IMR-90 (cell line): Measurements from ENCODE around the gene SERP2. TPM values are rescaled to one million over a fixed set of nuclear protein-coding genes. Genes with fewer than 3 reads are reported as not detected.

ENCODE experiments used
- ATAC-seq: fragments of 200-7000 bp; cut with Tn5 transposase; 2 replicates; pipeline ENCODE4 v1.9.1; 2020; ENCODE audit warnings: low read depth, mild to moderate bottlenecking, moderate library complexity
- BruUV-seq: library from RNA; stranded (reverse); fragments of 400-500 nt; replicated peaks from 2 replicates; lab custom pipeline; 2021; lab: Mats Ljungman, UMichigan
- CTCF ChIA-PET: fragments of 300-600 bp; formaldehyde crosslinking; extraction: SDS; loops from one replicate; lab custom pipeline; 2021; ENCODE audit warnings: antibody characterized with exemption; lab: Yijun Ruan, JAX
- POLR2A ChIA-PET: fragments of 300-600 bp; sonication (Branson Sonifier 250); formaldehyde crosslinking; loops from one replicate; lab custom pipeline; 2022; ENCODE audit warnings: antibody characterized with exemption; ENCODE audit not compliant: unreplicated experiment; lab: Charles Lee
- DNase-seq: peaks from one replicate; pipeline ENCODE4 v3.0.0; 2013
- H2AFZ ChIP-seq: replicated peaks from 2 replicates; pipeline ENCODE3; 2013; ENCODE audit warnings: low read length, mild to moderate bottlenecking; ENCODE audit not compliant: poor library complexity
- H2AK5ac ChIP-seq: 2 replicates; pipeline ENCODE4 v1.6.1; 2013; ENCODE audit warnings: low read depth, low read length, inconsistent platforms
- H2AK9ac ChIP-seq: replicated peaks from 2 replicates; pipeline ENCODE3; 2013; ENCODE audit warnings: mild to moderate bottlenecking, low read depth, low read length, moderate library complexity; ENCODE audit not compliant: poor library complexity
- H2BK120ac ChIP-seq: 2 replicates; pipeline ENCODE4 v1.6.1; 2013; ENCODE audit warnings: low read depth, low read length, inconsistent platforms
- H2BK15ac ChIP-seq: 3 replicates; pipeline ENCODE4 v1.6.1; 2013; ENCODE audit warnings: low read depth, low read length, inconsistent platforms
- H2BK20ac ChIP-seq: 2 replicates; pipeline ENCODE4 v1.6.1; 2013; ENCODE audit warnings: low read depth, mild to moderate bottlenecking, inconsistent platforms, low read length, moderate library complexity
- H2BK5ac ChIP-seq: 2 replicates; pipeline ENCODE4 v1.6.1; 2013; ENCODE audit warnings: mild to moderate bottlenecking, low read depth, low read length, inconsistent platforms; ENCODE audit not compliant: poor library complexity, severe bottlenecking
- H3K14ac ChIP-seq: replicated peaks from 2 replicates; pipeline ENCODE4 v1.6.1; 2013; ENCODE audit warnings: low read depth, low read length, inconsistent platforms
- H3K18ac ChIP-seq: 2 replicates; pipeline ENCODE4 v1.6.1; 2013; ENCODE audit warnings: low read depth, low read length, control low read depth
- H3K23ac ChIP-seq: 2 replicates; pipeline ENCODE4 v1.6.1; 2013; ENCODE audit warnings: low read depth, low read length, inconsistent platforms
- H3K27ac ChIP-seq: 2 replicates; pipeline ENCODE4 v1.5.1; 2013; ENCODE audit warnings: mild to moderate bottlenecking, control low read depth, low read length; ENCODE audit not compliant: insufficient read depth
- H3K27me3 ChIP-seq: 2 replicates; pipeline ENCODE4 v1.6.1; 2013; ENCODE audit warnings: low read length; ENCODE audit not compliant: control insufficient read depth, insufficient read depth
- H3K36me3 ChIP-seq: 2 replicates; pipeline ENCODE4 v1.6.1; 2013; ENCODE audit warnings: low read length, mixed read lengths; ENCODE audit not compliant: control insufficient read depth, insufficient read depth
- H3K4ac ChIP-seq: 2 replicates; pipeline ENCODE4 v1.6.1; 2013; ENCODE audit warnings: low read depth, low read length, inconsistent platforms
- H3K4me1 ChIP-seq: 2 replicates; pipeline ENCODE4 v1.6.1; 2013; ENCODE audit warnings: low read length, mixed read lengths; ENCODE audit not compliant: control insufficient read depth, insufficient read depth
- H3K4me2 ChIP-seq: 2 replicates; pipeline ENCODE4 v1.6.1; 2013; ENCODE audit warnings: low read depth, mild to moderate bottlenecking, control low read depth, low read length, moderate library complexity
- H3K4me3 ChIP-seq: 2 replicates; pipeline ENCODE4 v1.5.1; 2013; ENCODE audit warnings: low read depth, mild to moderate bottlenecking, control low read depth, low read length, moderate library complexity; ENCODE audit not compliant: insufficient read depth
- H3K56ac ChIP-seq: 2 replicates; pipeline ENCODE4 v1.6.1; 2013; ENCODE audit warnings: low read length, inconsistent platforms; ENCODE audit not compliant: insufficient read depth; ENCODE audit errors: extremely low read depth
- H3K79me1 ChIP-seq, 2 experiments: 2 replicates each; pipeline ENCODE4 v1.6.1; 2013; ENCODE audit warnings: low read length in 2 of 2, inconsistent platforms in 1 of 2, low read depth in 1 of 2
- H3K9ac ChIP-seq: 2 replicates; pipeline ENCODE4 v1.6.1; 2013; ENCODE audit warnings: low read depth, low read length, control low read depth
- H3K9me1 ChIP-seq: 2 replicates; pipeline ENCODE4 v1.6.1; 2013; ENCODE audit warnings: low read length, inconsistent platforms; ENCODE audit not compliant: insufficient read depth
- H3K9me3 ChIP-seq: 2 replicates; pipeline ENCODE4 v1.6.1; 2013; ENCODE audit warnings: low read length; ENCODE audit not compliant: control insufficient read depth, insufficient read depth
- H4K20me1 ChIP-seq: 2 replicates; pipeline ENCODE4 v1.6.1; 2013; ENCODE audit warnings: low read length, inconsistent platforms; ENCODE audit not compliant: insufficient read depth
- H4K5ac ChIP-seq: 2 replicates; pipeline ENCODE4 v1.6.1; 2013; ENCODE audit warnings: mild to moderate bottlenecking, low read depth, low read length, control low read depth
- H4K8ac ChIP-seq, 2 experiments: 2 replicates each; pipeline ENCODE4 v1.6.1; 2013; ENCODE audit warnings: low read depth in 2 of 2, low read length in 2 of 2, control low read depth in 1 of 2, inconsistent platforms in 1 of 2
- H4K91ac ChIP-seq: 2 replicates; pipeline ENCODE4 v1.6.1; 2013; ENCODE audit warnings: low read depth, low read length, inconsistent platforms; ENCODE audit not compliant: insufficient read depth
- RAD21 ChIP-seq: IDR thresholded peaks from 2 replicates; pipeline ENCODE4 v1.6.1; 2012; ENCODE audit warnings: low read length, improper control_type of control experiment
- WGBS, 2 experiments: methylation state at CpG; one replicate each; pipeline versions ENCODE4 v1.1.5 to v1.1.7; 2013; ENCODE audit warnings: missing lambda C conversion rate in 2 of 2; ENCODE audit not compliant: insufficient read length in 1 of 2; ENCODE audit errors: extremely low coverage in 2 of 2; 5-methylcytosine and 5-hydroxymethylcytosine counted together
- dilution Hi-C: fragments of 300-500 bp; cut with HindIII; formaldehyde crosslinking; loops from one replicate; pipeline ENCODE4 v1.14.3; 2018; ENCODE audit warnings: low sequenced_read_pairs; ENCODE audit not compliant: unreplicated experiment
- in situ Hi-C: fragments of 300-500 bp; cut with MboI; formaldehyde crosslinking; loops from 3 replicates; pipeline ENCODE4 v1.14.3; 2019; ENCODE audit warnings: low sequenced_read_pairs, inconsistent platforms, mixed read lengths
- intact Hi-C: fragments of 100-400 bp; cut with micrococcal nuclease; formaldehyde crosslinking; loops from 2 replicates; pipeline ENCODE4 v1.10.0; 2022
- polyA plus RNA-seq, 3 experiments: library from polyadenylated mRNA; depleted of rRNA; stranded (reverse); fragments of >200 nt; gene quantifications; 2 replicates each; pipeline ENCODE4 v1.2.3, GENCODE V29; 2012; ENCODE audit warnings: low replicate concordance in 1 of 3
- total RNA-seq: library from RNA; depleted of rRNA; stranded (reverse); fragments of >200 nt; gene quantifications from 2 replicates; pipeline ENCODE4 v1.2.3, GENCODE V29; 2012

SERP2 gene
- total and polyA plus RNA-seq, 2 of the 4 experiments (the other 2 are of a cell fraction): 0.54 to 1.4 TPM

DNA sequence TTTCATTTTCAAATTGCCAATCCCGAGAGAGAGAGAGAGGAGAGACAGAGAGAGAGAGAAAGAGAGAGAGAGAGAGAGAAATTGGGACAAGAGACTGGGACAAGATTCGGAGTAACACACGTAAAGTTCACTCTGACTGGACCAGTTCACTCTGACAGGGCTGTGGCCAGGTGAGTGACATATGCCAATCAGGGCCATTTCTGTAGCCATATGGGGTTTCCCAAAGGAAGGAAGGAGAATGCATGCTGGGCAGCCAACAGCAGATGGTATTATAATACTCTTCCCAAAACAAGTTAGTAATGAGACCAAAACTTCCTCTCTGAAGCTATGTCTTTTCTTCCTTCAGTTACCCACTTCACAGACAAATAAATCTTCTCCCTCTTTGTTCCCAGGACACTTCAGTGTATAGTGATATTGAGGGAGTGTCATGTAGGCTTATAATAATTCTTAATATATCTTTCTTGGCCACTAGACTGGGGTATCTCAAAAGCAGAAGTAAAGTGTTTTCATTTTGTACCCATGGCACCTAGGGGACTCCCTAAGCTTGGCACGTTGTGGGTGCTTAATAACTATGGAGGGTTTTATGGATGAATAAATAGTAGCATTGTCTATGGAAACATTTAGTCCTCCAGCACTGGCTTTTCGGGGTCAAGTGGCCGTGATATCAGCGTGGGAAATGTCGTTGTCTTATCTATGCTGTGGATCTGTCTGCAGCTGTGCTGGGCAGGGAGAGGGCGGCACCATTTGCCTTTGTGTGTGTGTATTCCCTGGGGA, 51.6 kb downstream of the SERP2 start:
- no peak overlapping the region for H4K91ac ChIP-seq
- in situ Hi-C loops: no loop called here
- intact Hi-C loops: no loop called here

More for the DNA sequence above, 51.6 kb downstream of the SERP2 start:
- 88% methylated on average over 1 of the region's 9 CpGs; no CpG with 5 or more reads in 1 of the 2 experiments for WGBS, 2 experiments
- H3K36me3 ChIP-seq: no peaks in the 10 kb centered on the region
- ChIA-PET CTCF (no interaction called here), POLR2A (no interaction called here)
- no peak overlapping the region for H4K8ac ChIP-seq
- H2BK15ac ChIP-seq: no peak overlapping the region
- no peak overlapping the region for H3K9ac ChIP-seq
- dilution Hi-C loops: no loop called here
- H2BK20ac ChIP-seq: no peak overlapping the region
- no peaks in the 10 kb centered on the region for H3K9me1 ChIP-seq
- H3K4me2 ChIP-seq: no peak overlapping the region
- peaks cover 9% of the 10 kb centered on the region; the same call in 1 of the 2 replicates for H3K27me3 ChIP-seq
- H3K27ac ChIP-seq: no peak overlapping the region
- H2AK5ac ChIP-seq: no peak overlapping the region
- H3K18ac ChIP-seq: no peak overlapping the region
- H4K20me1 ChIP-seq: no peaks in the 10 kb centered on the region
- TF ChIP-seq RAD21: no peak
- H2AFZ ChIP-seq: no peak overlapping the region
- no peak overlapping the region for H3K14ac ChIP-seq
- H3K9me3 ChIP-seq: no peaks in the 10 kb centered on the region
- ATAC-seq (no peak), DNase-seq (no peak)
- no peak overlapping the region for H3K4me3 ChIP-seq
- H3K4me1 ChIP-seq: no peaks in the 10 kb centered on the region
- no peak overlapping the region for H4K5ac ChIP-seq
- H3K56ac ChIP-seq: no peak overlapping the region
- no peak overlapping the region for H2BK120ac ChIP-seq
- no peak overlapping the region for H2BK5ac ChIP-seq
- H2AK9ac ChIP-seq: no peak overlapping the region
- H3K79me1 ChIP-seq: no peaks in the 10 kb centered on the region
- H3K4ac ChIP-seq: no peak overlapping the region
- BruUV-seq: no TSS peak
- no peak overlapping the region for H3K23ac ChIP-seq
